ENCODE results near the gene TNNC2.

DNA sequence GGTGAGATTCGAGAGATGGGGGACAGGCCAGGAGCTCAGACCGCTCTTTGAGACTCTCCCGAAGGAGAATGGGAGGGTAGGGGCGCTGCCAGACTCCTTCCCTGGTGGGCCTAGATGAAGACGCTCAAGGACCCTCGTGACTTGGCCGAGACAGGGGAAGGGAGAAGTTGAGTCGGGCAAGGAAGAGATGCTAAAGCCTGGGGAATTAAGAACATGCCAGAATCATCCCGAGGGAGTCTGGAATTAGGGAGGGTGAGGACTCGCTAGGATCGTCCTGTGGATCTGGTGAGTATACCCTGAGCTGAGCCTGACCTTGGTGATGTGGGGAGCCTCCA, 14.1 kb downstream of the TNNC2 start:
- TF ChIP-seq, protein P1, sequence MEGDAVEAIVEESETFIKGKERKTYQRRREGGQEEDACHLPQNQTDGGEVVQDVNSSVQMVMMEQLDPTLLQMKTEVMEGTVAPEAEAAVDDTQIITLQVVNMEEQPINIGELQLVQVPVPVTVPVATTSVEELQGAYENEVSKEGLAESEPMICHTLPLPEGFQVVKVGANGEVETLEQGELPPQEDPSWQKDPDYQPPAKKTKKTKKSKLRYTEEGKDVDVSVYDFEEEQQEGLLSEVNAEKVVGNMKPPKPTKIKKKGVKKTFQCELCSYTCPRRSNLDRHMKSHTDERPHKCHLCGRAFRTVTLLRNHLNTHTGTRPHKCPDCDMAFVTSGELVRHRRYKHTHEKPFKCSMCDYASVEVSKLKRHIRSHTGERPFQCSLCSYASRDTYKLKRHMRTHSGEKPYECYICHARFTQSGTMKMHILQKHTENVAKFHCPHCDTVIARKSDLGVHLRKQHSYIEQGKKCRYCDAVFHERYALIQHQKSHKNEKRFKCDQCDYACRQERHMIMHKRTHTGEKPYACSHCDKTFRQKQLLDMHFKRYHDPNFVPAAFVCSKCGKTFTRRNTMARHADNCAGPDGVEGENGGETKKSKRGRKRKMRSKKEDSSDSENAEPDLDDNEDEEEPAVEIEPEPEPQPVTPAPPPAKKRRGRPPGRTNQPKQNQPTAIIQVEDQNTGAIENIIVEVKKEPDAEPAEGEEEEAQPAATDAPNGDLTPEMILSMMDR (conservative IDR thresholded peaks at IDR 0.05) = no peak
- no peak for TF ChIP-seq EZH2 (IDR thresholded peaks at IDR 0.05; ENCODE audit: low read depth)
